ENCODE data around the gene OR8D1.
"Not testable (repeated sequence)": the region's sequence is repeated elsewhere in the genome, so short reads cannot be mapped to it uniquely, and the experiment has no call there.

DNA sequence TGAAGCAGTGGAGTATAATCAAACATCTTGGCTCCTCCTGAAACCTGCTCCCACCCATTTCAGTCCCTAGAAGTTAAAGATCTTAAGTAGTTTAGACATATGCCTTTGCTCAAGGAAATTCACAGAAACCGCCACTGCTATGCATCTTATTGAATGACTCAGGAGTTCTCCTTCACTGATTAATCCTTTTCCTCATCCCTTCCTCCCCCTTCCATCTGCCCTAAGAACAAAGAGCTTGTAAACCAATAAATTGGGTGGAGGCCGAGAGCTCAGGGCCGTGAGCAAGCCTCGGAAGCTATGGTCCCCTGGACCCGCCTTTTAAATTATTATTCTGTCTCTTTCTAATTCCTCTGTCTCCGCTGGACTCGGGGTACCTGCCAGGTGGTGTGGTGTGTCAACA is 42.9 kb downstream of the OR8D1 start:
- TF ChIP-seq, protein P1, sequence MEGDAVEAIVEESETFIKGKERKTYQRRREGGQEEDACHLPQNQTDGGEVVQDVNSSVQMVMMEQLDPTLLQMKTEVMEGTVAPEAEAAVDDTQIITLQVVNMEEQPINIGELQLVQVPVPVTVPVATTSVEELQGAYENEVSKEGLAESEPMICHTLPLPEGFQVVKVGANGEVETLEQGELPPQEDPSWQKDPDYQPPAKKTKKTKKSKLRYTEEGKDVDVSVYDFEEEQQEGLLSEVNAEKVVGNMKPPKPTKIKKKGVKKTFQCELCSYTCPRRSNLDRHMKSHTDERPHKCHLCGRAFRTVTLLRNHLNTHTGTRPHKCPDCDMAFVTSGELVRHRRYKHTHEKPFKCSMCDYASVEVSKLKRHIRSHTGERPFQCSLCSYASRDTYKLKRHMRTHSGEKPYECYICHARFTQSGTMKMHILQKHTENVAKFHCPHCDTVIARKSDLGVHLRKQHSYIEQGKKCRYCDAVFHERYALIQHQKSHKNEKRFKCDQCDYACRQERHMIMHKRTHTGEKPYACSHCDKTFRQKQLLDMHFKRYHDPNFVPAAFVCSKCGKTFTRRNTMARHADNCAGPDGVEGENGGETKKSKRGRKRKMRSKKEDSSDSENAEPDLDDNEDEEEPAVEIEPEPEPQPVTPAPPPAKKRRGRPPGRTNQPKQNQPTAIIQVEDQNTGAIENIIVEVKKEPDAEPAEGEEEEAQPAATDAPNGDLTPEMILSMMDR (IDR thresholded peaks at IDR 0.05), result not testable (repeated sequence)
- not testable (repeated sequence) for TF ChIP-seq POLR2A, EP300, POLR2AphosphoS5 (IDR thresholded peaks at IDR 0.05)

All from stomach (tissue), 4 donors.